ENCODE measurements around the gene TRIM52. TPM values are rescaled to one million over a fixed set of nuclear protein-coding genes. Genes with fewer than 3 reads are reported as not detected.
A peak's percentile ranks its signal among the peaks of the same experiment; 100 is the strongest.

The TRIM52 gene
- total and polyA plus RNA-seq, 2 of the 13 experiments (the other 11 are each of a cell fraction or from before 2014, with no cell fraction given) = 7.2 to 11.6 TPM

DNA sequence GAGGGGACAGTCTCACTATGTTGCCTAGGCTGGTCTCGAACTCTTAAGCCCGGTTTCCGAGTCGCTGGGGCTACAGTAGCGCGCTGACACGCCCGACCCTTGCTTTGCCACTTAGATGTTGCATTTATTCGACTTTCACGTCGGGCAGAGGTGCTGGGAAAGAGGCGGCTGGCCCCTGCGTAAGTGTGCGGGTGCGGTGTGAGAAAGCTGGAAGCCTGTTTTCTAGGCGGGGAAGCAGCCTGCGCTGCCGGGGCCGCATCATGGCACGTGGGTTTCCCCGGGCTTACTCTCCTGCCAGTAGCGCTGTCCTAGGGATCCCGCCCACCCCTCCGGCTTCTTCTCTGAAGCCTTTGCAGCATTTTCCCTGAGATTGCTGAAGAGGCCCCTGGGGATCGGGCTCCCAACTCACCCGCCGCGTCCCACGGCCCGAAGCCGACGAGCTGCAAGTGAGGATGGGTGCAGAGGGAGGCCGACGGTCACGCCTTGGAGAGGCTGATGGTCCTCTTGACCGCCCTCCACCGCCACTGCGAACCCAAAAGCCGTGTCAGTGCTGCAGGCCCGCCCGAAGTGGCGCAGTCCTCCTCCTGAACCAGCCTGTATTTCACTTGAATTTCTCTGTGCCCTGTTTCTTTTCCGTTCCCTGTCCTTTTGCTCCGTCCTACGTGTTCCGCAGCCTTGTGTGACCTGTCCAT lies 43.7 kb downstream of the TRIM52 start (continued):
- TF ChIP-seq, protein P1, sequence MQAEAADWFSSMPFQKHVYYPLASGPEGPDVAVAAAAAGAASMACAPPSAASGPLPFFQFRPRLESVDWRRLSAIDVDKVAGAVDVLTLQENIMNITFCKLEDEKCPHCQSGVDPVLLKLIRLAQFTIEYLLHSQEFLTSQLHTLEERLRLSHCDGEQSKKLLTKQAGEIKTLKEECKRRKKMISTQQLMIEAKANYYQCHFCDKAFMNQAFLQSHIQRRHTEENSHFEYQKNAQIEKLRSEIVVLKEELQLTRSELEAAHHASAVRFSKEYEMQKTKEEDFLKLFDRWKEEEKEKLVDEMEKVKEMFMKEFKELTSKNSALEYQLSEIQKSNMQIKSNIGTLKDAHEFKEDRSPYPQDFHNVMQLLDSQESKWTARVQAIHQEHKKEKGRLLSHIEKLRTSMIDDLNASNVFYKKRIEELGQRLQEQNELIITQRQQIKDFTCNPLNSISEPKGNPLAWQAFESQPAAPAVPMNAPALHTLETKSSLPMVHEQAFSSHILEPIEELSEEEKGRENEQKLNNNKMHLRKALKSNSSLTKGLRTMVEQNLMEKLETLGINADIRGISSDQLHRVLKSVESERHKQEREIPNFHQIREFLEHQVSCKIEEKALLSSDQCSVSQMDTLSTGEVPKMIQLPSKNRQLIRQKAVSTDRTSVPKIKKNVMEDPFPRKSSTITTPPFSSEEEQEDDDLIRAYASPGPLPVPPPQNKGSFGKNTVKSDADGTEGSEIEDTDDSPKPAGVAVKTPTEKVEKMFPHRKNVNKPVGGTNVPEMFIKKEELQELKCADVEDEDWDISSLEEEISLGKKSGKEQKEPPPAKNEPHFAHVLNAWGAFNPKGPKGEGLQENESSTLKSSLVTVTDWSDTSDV (CRISPR knock-in tag; IDR thresholded peaks at IDR 0.05) = 0 out of 2 replicates have a peak, but pooled peaks have one; percentile 57
- no peak for TF ChIP-seq MTA3 (CRISPR knock-in tag; IDR thresholded peaks at IDR 0.05)
- TF ChIP-seq, protein P2, sequence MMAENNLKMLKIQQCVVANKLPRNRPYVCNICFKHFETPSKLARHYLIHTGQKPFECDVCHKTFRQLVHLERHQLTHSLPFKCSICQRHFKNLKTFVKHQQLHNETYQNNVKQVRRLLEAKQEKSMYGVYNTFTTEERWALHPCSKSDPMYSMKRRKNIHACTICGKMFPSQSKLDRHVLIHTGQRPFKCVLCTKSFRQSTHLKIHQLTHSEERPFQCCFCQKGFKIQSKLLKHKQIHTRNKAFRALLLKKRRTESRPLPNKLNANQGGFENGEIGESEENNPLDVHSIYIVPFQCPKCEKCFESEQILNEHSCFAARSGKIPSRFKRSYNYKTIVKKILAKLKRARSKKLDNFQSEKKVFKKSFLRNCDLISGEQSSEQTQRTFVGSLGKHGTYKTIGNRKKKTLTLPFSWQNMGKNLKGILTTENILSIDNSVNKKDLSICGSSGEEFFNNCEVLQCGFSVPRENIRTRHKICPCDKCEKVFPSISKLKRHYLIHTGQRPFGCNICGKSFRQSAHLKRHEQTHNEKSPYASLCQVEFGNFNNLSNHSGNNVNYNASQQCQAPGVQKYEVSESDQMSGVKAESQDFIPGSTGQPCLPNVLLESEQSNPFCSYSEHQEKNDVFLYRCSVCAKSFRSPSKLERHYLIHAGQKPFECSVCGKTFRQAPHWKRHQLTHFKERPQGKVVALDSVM (CRISPR knock-in tag; IDR thresholded peaks at IDR 0.05) = peak; percentile 74; the same call in 1 of the 2 replicates
- TF ChIP-seq, protein P3, sequence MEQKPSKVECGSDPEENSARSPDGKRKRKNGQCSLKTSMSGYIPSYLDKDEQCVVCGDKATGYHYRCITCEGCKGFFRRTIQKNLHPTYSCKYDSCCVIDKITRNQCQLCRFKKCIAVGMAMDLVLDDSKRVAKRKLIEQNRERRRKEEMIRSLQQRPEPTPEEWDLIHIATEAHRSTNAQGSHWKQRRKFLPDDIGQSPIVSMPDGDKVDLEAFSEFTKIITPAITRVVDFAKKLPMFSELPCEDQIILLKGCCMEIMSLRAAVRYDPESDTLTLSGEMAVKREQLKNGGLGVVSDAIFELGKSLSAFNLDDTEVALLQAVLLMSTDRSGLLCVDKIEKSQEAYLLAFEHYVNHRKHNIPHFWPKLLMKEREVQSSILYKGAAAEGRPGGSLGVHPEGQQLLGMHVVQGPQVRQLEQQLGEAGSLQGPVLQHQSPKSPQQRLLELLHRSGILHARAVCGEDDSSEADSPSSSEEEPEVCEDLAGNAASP (CRISPR knock-in tag; IDR thresholded peaks at IDR 0.05; ENCODE audit: borderline replicate concordance) = no peak; the same call in 1 of the 2 replicates
- TF ChIP-seq RAD21 (CRISPR knock-in tag; IDR thresholded peaks at IDR 0.05) = no peak
- no peak for TF ChIP-seq IKZF1 (IDR thresholded peaks at IDR 0.05)
- no peak for TF ChIP-seq ZZZ3 (CRISPR knock-in tag; IDR thresholded peaks at IDR 0.05; ENCODE audit: borderline replicate concordance)
- no peak for TF ChIP-seq ZNF547 (CRISPR knock-in tag; IDR thresholded peaks at IDR 0.05)
- TF ChIP-seq ZNF207 (IDR thresholded peaks at IDR 0.05; ENCODE audit: borderline replicate concordance) = no peak
- TF ChIP-seq, protein P4, sequence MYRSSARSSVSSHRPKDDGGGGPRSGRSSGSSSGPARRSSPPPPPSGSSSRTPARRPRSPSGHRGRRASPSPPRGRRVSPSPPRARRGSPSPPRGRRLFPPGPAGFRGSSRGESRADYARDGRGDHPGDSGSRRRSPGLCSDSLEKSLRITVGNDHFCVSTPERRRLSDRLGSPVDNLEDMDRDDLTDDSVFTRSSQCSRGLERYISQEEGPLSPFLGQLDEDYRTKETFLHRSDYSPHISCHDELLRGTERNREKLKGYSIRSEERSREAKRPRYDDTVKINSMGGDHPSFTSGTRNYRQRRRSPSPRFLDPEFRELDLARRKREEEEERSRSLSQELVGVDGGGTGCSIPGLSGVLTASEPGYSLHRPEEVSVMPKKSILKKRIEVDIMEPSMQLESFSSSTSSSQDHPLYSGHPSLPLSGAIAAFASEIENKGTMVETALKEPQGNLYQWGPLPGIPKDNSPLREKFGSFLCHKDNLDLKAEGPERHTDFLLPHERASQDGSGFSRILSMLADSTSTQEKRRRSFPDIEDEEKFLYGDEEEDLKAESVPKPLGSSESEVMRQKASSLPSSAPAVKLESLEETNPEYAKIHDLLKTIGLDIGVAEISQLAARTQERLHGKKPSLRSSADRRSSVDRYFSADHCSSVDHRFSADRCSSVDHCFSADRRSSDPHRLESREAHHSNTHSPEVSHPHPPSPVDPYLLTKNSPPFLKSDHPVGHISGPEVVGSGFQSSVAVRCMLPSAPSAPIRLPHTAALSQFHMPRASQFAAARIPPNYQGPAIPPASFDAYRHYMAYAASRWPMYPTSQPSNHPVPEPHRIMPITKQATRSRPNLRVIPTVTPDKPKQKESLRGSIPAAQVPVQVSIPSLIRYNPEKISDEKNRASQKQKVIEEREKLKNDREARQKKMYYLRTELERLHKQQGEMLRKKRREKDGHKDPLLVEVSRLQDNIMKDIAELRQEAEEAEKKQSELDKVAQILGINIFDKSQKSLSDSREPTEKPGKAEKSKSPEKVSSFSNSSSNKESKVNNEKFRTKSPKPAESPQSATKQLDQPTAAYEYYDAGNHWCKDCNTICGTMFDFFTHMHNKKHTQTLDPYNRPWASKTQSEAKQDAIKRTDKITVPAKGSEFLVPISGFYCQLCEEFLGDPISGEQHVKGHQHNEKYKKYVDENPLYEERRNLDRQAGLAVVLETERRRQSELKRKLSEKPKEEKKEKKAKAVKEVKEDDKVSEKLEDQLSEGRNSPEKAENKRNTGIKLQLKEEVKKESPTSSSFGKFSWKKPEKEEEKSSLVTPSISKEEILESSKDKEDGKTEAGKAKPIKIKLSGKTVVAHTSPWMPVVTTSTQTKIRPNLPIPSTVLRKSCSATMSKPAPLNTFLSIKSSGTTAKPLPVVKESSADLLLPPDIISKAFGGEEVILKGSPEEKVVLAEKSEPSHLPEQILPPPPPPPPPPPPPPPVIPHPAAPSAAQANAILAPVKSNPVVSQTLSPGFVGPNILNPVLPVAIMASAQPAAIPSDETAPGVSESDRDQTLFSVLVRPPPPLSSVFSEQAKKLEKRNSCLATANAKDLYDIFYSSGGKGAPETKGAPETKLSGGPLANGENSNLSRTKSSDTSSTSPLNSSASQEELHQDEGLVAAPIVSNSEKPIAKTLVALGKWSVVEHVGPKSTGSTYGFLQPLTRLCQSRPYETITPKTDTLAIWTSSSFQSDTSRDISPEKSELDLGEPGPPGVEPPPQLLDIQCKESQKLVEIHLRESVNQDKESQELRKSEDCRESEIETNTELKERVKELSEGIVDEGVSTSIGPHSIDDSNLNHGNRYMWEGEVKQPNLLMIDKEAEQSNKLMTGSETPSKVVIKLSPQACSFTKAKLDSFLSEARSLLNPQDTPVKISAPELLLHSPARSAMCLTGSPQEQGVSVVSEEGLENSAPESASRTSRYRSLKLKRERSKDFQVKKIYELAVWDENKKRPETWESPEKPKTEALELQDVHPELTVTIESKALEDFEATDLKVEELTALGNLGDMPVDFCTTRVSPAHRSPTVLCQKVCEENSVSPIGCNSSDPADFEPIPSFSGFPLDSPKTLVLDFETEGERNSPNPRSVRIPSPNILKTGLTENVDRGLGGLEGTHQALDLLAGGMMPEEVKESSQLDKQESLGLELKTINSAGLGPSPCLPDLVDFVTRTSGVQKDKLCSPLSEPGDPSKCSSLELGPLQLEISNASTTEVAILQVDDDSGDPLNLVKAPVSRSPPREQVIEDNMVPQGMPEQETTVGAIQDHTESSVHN (CRISPR knock-in tag; IDR thresholded peaks at IDR 0.05) = no peak
- no peak for TF ChIP-seq SIX4 (CRISPR knock-in tag; IDR thresholded peaks at IDR 0.05)
- TF ChIP-seq FOXO1 (CRISPR knock-in tag; IDR thresholded peaks at IDR 0.05) = no peak
- no peak for TF ChIP-seq ZNF224 (CRISPR knock-in tag; IDR thresholded peaks at IDR 0.05)
- TF ChIP-seq, protein P5, sequence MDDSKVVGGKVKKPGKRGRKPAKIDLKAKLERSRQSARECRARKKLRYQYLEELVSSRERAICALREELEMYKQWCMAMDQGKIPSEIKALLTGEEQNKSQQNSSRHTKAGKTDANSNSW (CRISPR knock-in tag; IDR thresholded peaks at IDR 0.05; ENCODE audit: borderline replicate concordance) = no peak
- no peak for TF ChIP-seq BCL6 (CRISPR knock-in tag; IDR thresholded peaks at IDR 0.05)

Measured in HepG2 (cell line).